GM19240 (cell line): ENCODE measurements around the gene DEAF1.

Source experiments
- DNase-seq: peaks from one replicate; pipeline ENCODE4 v3.0.0; 2011; ENCODE audit warnings: low spot score; ENCODE audit not compliant: insufficient read length

The DEAF1 gene

DNA sequence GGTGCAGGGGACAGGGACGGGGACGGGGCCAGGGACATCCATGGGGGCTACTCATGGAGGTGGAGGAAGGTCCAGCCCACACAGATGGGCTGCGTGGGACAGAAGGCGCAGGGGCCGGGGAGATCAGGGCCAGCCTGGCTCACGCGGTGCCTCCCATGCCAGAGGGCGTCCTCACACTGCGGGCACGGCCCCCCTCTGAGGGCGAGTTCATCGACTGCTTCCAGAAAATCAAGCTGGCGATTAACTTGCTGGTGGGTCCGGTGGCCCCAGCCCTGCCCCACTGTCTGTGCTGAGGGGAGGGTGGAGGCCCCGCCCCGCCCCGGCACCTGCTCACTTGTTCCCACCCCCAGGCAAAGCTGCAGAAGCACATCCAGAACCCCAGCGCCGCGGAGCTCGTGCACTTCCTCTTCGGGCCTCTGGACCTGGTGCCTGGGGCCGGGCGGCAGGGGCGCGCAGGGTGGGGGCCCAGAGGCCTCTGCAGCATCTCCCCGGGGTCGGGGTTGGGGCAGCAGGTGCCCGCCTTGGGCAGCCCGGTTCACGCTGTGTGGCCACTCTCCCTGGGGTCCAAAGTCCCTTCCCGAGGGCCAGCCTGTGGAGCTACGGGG is 26.8 kb upstream of the DEAF1 start:
- no peak for DNase-seq

DNA sequence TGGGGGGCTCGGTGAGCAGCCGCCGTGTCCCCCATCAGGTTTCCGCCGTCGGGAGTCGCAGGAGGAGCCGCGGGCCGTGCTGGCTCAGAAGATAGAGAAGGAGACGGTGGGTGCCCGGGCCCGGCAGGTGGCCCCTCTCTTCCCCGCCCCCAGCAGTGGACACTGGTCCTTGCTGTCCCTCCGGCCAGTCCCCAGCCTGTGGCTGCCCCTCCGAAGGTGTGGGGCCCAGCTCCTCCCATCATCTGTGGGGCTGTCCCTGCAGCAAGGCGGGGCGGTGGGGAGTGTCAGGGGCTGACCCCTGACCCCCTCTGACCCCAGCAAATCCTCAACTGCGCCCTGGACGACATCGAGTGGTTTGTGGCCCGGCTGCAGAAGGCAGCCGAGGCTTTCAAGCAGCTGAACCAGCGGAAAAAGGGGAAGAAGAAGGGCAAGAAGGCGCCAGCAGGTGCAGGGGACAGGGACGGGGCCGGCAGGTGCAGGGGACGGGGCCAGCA is 26.3 kb upstream of the DEAF1 start:
- no peak for DNase-seq

DNA sequence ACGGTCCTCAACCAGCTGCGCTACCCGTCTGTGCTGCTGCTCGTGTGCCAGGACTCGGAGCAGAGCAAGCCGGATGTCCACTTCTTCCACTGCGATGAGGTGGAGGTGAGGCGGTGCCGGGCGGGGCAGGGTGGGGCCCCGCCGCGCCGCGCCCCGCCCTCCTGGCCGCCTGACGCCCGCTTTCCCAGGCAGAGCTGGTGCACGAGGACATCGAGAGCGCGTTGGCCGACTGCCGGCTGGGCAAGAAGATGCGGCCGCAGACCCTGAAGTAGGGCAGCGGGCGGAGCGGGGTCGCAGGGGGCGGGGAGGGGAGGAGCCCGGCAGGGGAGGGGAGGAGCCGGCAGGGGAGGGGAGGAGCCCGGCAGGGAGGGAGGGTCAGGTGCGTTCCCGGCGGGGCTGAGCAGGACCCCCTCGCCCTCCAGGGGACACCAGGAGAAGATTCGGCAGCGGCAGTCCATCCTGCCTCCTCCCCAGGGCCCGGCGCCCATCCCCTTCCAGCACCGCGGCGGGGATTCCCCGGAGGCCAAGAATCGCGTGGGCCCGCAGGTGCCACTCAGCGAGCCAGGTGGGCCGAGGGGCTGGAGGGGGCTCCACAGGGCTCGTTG is 25.7 kb upstream of the DEAF1 start:
- no peak for DNase-seq

DNA sequence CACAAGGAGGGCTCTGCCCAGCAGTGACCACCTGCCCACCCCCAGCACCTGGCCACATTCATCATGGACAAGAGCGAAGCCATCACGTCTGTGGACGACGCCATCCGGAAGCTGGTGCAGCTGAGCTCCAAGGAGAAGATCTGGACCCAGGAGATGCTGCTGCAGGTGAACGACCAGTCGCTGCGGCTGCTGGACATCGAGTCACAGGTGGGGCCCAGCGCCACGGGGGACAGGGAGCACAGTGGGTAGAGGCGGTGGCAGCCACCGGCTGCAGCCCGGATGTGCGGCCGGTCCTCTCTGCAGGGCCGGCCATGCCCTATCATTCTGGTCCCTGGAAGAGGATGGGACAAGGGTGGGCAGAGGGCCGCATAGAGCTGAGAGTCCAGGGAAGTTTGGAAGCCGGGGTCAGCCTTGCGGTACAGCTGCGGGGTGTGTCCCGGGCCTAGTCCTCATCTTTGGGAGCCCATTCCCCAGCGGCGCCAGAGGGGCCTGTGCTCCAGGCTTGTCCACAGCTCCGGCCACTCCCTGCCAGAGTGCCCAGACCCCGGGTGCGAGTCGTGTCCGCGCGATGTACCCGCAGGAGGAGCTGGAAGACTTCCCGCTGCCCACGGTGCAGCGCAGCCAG is 25.1 kb upstream of the DEAF1 start:
- DNase-seq, result no peak

DNA sequence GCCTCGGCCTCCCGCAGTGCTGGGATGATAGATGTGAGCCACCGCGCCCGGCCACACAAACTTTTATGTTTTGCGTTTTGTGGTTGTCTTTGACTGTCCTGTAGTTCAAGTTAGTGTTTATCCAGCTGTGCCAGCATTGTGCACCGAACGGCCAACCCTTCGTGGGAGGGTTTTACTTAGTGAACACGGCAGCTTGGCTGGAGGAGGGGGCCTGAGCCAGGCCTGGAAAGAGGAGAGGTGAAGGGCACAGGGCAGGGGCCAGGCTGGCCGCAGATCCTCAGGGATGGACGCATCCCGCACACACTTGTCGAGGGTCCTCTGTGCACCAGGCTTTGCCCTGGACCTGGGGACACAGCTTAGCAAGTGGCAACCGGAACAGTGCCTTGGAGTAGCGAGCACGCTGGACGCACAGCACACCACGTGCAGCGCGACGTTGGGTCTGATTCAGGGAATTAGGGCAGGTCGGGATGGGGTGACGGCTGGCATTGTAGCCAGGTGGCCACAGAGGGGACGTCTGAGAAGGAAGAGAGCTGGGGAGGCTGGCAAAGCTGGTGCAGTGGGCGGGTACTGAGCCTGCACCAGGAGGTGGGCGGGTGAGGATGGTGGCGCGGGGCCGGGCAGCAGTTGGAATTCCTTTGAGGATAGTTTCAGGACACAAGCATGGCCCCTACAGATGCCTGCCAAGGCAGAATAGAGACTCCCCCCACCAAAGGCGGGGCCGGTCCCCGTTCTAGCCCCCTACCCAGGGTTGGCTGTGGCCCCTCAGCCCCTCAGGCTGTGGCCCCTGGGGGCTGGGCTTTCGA is 24.4 kb upstream of the DEAF1 start:
- no peak for DNase-seq

DNA sequence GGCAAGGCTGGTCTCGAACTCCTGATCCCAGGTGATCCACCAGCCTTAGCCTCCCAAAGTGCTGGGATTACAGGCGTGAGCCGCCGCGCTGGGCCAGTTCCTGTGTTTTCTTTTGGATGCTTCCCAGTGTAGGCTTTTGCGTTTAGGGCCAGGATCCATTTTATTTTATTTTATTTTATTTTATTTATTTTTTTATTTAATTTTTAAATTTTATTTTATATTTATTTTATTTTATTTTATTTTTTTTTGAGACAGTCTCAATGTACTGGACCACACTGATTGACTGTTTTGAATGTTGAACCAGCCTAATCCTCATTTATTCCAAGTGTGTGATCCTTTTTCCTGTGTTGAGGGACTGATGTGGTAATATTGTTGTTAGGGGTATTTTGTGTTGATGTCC is 19.4 kb upstream of the DEAF1 start:
- DNase-seq, result no peak

DNA sequence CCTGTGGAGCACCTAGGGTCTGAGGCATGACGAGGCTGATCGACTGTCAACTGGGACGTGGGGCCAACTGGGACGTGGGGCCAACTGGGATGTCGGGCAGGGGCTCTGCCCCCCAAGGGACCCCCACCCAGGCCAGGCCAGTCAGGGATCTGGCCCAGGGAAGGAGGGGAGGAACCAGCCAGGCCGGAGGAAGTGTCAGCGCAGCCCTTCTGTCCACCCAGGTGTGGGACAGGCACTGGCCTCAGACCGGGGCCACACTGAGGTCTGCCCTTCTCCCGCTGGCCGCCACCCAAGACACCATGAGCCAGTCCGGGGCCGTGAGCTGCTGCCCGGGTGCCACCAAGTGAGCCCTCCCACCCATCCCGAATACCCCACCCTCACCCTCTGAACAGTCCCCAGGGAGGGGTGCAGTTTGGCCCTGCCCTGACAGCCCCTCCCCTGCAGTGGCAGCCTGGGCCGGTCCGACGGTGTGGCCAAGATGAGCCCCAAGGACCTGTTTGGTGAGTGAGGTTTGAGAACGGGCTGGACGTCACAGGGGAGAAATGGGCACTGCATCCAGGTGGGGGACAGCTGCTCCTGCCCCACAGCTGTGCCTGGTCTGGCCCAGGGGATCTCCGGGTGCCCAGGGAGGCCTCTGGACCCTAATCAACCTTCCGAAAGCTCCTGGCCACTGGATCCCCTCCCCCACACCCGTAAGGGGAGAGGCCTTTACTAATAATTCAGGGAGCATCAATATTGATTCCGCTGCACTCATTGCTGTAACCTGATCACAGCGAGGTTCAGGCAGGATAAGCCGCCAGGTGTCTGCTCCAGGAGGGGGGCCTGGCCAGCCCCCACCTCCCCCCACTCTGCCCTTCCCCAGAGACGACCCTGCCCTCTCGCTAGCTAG is 14.3 kb upstream of the DEAF1 start:
- no peak for DNase-seq

DNA sequence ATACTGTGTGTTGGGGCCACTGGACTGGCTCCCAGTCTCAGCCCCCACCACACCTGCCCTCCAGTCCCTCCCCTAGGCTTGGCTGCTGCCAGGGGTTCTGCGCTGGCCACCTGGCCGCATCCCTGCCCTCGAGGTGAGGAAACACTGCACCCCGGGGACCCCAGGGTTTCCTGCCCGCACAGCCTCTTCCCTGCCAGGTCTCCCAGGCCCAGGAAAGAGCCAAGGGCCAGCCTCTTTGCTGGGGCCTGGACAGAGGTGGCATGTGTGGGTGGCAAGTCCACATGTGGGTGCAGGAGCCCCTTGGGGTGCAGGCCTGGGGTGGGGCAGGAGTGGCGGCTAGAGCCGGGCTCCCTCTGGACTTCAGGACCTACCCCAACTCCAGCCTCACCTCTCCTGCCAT is 13.5 kb upstream of the DEAF1 start:
- DNase-seq, result no peak

DNA sequence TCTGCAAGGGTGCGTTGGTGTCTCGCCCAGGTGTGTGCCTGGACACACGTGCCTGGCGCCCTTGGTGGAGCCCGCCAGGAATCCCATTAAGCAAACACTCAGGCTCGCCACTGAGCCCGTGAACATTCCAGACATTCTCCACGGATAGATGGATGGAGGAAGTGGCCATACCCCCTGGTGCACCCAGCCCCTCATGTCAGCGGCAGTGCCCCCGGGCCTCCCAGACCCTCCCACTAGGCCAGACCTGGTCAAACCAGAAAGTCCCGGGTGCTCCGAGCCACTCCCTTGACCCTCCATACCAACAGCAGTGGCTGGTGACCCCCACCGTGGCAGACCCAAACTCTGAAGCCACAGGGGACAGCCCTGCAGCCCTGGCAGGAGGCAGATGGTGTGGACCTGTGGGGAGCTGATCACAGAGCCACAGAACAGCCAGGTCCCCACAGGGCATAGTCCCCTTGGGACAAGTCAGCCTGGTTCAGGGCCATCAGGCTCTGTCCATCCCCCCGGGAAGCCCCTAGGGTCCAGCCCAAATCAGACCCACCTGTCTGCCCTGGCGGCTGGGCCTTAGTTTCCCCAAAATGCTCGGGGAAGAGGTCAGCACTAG is 12.9 kb upstream of the DEAF1 start:
- no peak for DNase-seq

DNA sequence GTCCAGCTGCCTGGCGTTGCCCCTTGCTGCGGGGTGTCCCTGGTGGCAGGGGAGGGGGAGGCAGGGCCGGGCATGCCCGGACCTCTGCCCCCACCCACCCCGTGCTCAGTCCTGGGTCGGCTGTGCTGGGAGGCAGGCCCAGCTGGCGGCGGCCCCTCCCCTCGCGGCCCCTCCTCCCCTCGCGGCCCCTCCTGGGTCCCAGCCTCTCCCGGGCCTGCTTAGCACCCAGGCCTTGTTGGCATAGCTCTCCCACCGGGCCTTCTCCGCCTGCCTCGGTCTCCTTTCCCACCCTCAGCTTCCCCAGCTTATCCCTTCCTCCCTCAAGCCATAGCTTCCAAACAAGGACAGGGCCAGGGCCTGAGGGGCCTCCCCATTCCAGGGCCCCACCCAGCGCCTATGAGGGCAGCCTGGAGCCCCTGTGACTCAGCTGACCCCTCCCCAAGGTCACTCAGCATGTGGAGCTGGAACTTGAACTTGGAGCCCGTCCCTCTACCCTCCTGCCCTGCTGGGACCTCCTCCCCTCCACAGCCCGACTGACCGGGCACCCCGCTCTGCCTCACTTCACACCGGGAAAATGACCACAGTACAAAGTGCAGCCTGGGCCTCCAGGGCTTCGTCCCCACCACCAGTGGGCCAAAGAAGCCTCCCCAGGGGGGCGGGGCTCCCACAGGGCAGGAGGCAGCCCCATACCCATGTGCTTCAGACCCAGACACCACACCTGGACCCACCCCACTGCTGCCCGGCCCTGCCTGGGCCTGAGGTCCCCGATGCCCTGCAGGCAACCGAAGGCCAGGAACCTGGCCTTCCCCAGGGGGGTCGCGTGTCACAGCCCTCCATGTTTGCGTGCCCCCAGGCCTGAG is 12.2 kb upstream of the DEAF1 start:
- DNase-seq, result no peak

DNA sequence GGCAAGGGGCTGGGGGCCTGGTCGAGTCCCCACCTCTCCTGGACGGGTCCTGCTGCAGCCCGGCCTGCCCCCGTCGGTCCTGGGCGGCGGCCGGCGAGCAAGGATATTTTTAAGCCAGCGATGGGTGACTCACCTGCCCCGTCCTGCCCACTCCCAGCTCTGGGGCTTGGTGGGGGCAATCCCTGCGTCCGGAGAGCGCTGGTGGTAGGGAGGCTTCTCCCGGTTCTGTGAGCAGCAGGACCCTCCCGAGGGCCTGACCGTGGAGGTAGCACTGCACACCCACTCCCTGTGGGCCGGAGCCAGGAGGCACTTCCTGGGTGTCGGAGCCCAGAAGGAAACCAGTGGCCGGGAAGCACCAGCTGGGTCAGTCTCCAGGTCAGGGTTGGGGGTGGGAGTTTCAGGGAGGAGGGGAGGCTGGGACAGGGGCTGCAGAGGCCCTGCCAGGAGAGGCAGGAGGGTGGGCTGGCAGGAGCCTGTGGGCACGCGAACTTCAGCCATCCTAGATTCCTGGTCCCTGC is 11.5 kb upstream of the DEAF1 start:
- DNase-seq, result no peak

DNA sequence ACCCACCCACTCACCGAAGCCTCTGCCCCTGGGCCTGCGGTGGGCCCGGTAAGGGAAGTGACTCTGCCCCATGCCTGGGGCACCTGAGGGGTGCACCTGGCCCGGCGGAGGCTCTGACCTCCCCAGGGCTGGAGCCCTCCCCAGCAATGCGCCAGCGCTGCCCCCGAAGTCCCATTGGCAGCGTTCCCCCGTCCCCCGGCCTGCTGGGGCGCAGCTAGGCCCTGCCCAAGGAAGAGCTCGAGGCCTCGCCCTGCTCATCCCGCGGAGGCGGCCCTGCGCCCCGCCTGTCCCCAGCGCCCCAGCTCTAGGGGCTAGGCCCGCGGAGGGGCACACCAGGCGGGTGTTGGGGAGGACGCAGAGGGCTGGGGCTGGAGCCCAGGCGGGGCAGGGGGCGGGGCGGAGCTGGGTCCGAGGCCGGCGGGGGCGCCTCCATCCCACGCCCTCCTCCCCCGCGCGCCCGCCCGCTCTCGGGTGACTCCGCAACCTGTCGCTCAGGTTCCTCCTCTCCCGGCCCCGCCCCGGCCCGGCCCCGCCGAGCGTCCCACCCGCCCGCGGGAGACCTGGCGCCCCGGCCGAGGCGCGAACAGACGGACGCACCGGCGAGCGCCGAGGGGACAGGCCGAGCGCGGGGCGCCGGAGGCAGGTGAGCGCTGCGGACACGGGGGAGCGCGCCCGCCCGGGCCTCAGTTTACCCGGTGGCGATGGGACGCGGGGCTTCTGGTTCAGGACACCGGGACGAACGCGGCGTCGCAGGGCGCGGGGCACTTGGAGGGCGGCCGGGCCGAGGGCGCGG is 10.8 kb upstream of the DEAF1 start, which contains the start of gene EPS8L2:
Gene EPS8L2, plus strand, starts transcription at position 586 of the 793 bp plus-strand sequence. CDS start 3,177 bp downstream, outside the sequence.
- DNase-seq, result no peak

DNA sequence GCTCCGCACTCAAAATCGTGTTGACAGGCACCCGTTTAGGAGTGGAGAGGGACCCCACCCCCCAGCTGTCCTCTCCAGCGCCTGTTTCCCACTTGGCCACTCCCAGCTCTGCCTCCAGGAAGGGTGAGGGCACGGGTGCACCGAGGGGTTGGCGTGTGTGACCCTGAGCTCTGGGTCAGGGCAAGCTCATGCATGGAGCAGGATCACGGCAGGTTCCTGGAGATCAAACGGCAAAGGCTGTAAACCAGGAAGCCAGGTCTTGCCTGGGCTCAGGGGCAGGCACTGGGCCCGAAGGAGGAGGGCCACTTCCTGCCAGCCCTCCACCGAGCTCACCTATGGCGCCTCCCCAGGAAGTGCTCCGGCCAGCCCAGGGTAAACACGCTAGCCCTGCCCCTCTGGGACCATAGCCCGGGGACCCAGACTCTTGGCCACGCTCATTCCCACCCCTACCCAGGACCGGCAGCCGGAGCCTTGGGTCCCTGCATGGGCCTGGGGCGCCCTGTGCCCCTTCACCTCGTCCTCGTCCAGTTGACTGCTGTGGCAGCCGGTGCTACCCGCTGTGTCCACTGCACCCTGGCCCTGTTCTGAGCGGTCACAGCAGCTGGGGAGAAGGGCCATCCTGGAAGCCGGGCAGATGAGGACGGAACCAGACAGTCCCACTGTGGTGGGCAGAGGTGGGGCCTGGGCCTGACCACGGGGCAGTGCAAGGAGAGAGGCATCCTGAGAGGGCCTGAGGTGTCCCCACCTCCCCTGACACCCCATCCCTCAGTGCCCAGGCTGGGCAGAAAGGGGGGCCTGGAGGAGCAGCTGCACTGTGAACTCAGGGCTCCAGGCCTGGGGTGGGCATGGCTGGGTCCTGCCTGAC is 10.0 kb upstream of the DEAF1 start:
- no peak for DNase-seq

DNA sequence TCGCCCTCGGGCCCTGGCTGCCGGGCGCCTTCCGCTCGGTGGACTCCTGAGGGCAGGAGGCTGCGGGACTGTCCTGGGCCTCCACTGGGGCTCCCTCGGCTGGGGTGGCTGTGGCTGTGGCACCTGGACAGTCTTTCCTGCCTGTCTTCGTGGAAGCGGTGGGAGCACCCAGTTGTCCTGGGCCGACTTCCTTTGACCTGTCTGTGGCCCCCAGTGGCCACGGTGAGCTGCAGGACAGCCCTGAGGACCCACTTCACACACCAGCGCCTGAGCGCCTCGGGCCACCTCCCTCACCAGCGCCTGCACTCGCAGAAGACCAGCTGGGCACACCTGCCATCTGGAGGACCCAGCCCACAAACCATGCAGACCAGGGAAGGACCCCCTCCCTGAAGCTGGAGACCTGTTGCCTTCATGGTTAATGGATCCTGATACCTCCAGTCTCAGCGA is 9.2 kb upstream of the DEAF1 start:
- DNase-seq, result no peak

DNA sequence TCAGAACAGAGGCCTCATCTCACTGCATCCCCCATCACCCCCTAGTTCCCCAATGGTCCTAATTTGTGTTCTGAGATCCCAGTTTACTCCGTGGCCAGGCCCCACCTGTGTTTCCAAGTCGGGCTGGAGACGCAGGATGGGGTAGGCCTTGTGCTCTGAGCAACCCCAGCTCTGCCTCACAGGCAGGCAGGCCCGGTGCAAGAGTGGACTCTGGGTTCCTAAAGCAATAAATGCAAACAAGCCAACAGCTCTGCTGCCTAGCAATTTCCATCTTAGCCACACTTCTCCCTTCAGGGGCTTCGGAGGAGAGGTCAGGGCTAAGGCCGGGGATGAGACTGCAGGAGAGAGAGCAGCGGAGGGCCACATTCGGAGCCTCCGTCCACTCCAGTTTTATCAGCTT is 8.5 kb upstream of the DEAF1 start:
- no peak for DNase-seq

DNA sequence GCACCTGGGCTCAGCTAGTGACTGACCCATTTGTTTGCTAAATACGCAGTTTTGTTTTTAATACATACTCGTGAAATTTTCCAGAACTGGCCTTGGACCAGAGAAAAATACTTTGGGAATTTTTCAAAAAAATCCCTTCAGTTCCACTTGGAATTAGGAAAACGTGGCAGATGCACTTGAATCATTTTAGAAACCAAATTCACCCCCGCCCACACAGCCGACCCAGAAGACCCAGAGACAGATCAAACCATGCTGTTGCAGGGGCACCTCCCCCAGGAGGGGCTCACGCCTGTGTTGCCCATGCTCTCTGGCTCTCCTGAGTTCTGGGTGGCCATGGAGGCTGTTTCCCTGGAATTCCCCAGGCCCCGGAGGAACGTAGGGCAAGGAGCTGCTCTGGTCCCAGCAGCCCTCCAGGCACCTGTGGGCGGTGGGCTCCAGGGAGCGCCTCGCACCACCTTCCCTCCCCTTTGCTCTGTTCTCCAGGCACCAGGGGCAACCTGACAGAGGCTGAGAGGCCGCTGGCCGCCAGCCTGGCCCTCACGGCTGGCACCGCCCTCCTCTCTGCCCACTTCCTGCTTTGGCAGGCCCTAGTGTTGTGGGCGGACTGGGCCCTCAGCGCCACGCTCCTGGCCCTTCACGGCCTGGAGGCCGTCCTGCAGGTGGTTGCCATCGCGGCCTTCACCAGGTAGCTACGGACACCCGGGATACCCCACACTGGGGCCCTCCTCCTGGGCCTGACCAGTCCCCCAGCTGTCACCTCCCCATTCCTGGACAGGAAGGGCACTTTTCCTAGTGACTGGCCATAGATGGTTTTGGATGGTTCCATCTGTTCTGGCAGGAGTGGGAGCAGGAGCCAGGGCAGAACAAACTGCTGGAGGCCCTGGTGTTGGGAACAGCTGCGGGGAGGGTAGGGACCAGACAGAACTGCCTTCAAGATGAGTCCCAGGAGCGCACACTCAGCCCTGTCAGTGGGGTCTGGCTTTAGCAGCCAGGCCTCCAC is 7.7 kb upstream of the DEAF1 start:
- DNase-seq, result no peak
